Activated naive CD8-positive, alpha-beta T cell (primary cell): ENCODE results near the gene BLTP3A.

ENCODE experiments used
- H3K27ac Mint-ChIP-seq: one replicate; pipeline ENCODE4 v1.8.0; 2021; ENCODE audit warnings: mixed read lengths
- H3K27me3 Mint-ChIP-seq: one replicate; pipeline ENCODE4 v1.8.0; 2021; ENCODE audit warnings: mixed read lengths
- H3K36me3 Mint-ChIP-seq: one replicate; pipeline ENCODE4 v1.8.0; 2021; ENCODE audit warnings: mixed read lengths
- H3K4me1 Mint-ChIP-seq: one replicate; pipeline ENCODE4 v1.8.0; 2021; ENCODE audit warnings: low read depth, mixed read lengths
- H3K4me3 Mint-ChIP-seq: one replicate; pipeline ENCODE4 v1.8.0; 2021; ENCODE audit warnings: mild to moderate bottlenecking, mixed read lengths
- H3K9me3 Mint-ChIP-seq: one replicate; pipeline ENCODE4 v1.8.0; 2021; ENCODE audit warnings: low read depth, mixed read lengths

Gene BLTP3A

GRCh38 chr6:34837528-34837927 lies 45.6 kb downstream of the BLTP3A start:
- H3K27ac Mint-ChIP-seq = no peak overlapping the region
- H3K4me1 Mint-ChIP-seq = no peaks in the 10 kb centered on the region
- H3K9me3 Mint-ChIP-seq = no peaks in the 10 kb centered on the region
- H3K4me3 Mint-ChIP-seq = no peak overlapping the region
- H3K36me3 Mint-ChIP-seq = peaks cover 18% of the 10 kb centered on the region
- H3K27me3 Mint-ChIP-seq = no peaks in the 10 kb centered on the region

GRCh38 chr6:34839666-34840352 lies 47.9 kb downstream of the BLTP3A start:
- no peak overlapping the region for H3K27ac Mint-ChIP-seq
- H3K4me1 Mint-ChIP-seq = no peaks in the 10 kb centered on the region
- no peak overlapping the region for H3K4me3 Mint-ChIP-seq
- peaks cover 15% of the 10 kb centered on the region for H3K36me3 Mint-ChIP-seq
- no peaks in the 10 kb centered on the region for H3K27me3 Mint-ChIP-seq
- H3K9me3 Mint-ChIP-seq = no peaks in the 10 kb centered on the region
